ENCODE measurements around the gene CDC123.
A peak's percentile ranks its signal among the peaks of the same experiment; 100 is the strongest.
"Not testable (repeated sequence)": the region's sequence is repeated elsewhere in the genome, so short reads cannot be mapped to it uniquely, and the experiment has no call there.

The CDC123 gene

DNA sequence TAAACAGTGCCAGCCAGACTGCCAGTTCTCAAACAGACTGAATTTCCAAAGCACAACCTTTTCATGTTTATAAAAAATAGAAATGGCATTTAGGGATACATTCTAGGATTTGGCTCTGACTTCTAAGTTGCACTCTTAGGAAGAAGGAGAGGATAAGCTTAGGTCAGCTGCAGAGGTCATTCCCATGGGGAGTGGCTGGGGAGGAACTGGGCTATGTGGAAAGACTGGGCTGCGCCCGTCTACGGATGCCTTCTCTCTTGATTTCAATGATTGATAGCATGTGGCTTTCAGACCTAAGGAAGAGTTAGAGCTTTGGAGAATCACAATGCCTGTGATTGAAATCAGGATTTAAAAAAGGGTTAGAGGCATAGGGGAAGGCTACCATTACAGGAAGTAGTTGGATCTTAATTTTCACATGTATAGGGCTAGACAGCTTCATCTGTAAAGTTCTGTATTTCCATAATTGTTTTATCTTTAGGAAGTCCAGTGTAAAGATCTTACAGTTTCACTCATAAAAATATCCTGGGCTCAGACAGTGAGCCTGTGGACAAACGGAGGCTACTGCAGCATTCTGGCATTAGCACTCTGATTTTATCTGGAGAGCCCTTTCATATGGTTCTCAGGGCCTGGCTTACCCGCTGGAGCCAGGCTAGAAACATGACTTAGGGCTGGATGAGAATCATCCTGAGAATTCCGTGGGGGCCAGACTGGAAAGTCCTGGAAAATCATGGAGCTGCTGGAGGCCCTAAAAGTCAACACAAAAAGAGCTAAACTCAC, 29.8 kb upstream of the CDC123 start:
- no peak for TF ChIP-seq Cebpa-rat (IDR thresholded peaks at IDR 0.05)
- no peaks in the 10 kb centered on the region for H3K9me3 ChIP-seq
- no peaks in the 10 kb centered on the region for H3K4me1 ChIP-seq
- H3K4me3 ChIP-seq = no peak overlapping the region
- H3K27ac ChIP-seq = no peak overlapping the region
- H3K27me3 ChIP-seq = no peaks in the 10 kb centered on the region
- no peak overlapping the region for H3K4me2 ChIP-seq
- H3K36me3 ChIP-seq = peaks cover 96% of the 10 kb centered on the region
- no peak overlapping the region for H3K9ac ChIP-seq
- H4K20me1 ChIP-seq = no peaks in the 10 kb centered on the region

- not testable (repeated sequence) for H3K4me1 ChIP-seq, H4K20me1 ChIP-seq, H3K27ac ChIP-seq, H3K4me2 ChIP-seq, H3K27me3 ChIP-seq, H3K9me3 ChIP-seq, H3K4me3 ChIP-seq, H3K9ac ChIP-seq
- H3K36me3 ChIP-seq = peaks cover 100% of the 10 kb centered on the region
Measured at GRCh38 chr10:12171512-12171911, 24.5 kb upstream of the CDC123 start.

DNA sequence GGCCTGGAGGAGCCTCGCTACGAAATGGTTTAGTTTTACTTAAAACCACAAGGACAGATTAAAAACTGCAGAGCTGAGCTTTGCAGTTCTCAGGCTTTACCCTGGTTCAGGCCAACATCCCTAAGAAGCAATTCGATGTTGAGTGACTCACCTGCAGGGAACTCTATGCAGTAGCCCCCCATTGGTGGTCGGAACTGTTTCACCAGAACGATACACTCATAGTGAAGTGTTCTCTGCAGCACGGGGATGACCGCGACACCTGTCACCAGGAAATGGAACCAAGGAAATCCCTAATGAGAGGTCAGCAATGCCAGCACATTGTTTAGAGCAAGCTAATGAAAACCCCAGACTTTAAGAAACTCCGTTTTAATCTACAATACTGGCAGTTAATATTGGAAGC, 18.3 kb upstream of the CDC123 start:
- Histone ChIP-seq H3K27ac (no peak overlapping the region), H3K9ac (no peak overlapping the region), H3K36me3 (peaks cover 100% of the 10 kb centered on the region), H4K20me1 (peaks cover 7% of the 10 kb centered on the region; the same call in 1 of the 2 replicates), H3K9me3 (no peaks in the 10 kb centered on the region), H3K27me3 (no peaks in the 10 kb centered on the region), H3K4me3 (no peak overlapping the region), H3K4me2 (no peak overlapping the region), H3K4me1 (peaks cover 7% of the 10 kb centered on the region)
- no peak for TF ChIP-seq Cebpa-rat (IDR thresholded peaks at IDR 0.05)

- H3K27me3 ChIP-seq = no peaks in the 10 kb centered on the region
- TF ChIP-seq Cebpa-rat (IDR thresholded peaks at IDR 0.05) = no peak
- H3K9ac ChIP-seq = no peak overlapping the region
- peaks cover 87% of the 10 kb centered on the region for H3K36me3 ChIP-seq
- peaks cover 15% of the 10 kb centered on the region for H3K4me1 ChIP-seq
- H3K4me2 ChIP-seq = no peak overlapping the region
- no peaks in the 10 kb centered on the region for H3K9me3 ChIP-seq
- H3K27ac ChIP-seq = no peak overlapping the region
- H3K4me3 ChIP-seq = no peak overlapping the region
- peaks cover 7% of the 10 kb centered on the region; the same call in 1 of the 2 replicates for H4K20me1 ChIP-seq
Measured at GRCh38 chr10:12179606-12180170, 16.3 kb upstream of the CDC123 start.

DNA sequence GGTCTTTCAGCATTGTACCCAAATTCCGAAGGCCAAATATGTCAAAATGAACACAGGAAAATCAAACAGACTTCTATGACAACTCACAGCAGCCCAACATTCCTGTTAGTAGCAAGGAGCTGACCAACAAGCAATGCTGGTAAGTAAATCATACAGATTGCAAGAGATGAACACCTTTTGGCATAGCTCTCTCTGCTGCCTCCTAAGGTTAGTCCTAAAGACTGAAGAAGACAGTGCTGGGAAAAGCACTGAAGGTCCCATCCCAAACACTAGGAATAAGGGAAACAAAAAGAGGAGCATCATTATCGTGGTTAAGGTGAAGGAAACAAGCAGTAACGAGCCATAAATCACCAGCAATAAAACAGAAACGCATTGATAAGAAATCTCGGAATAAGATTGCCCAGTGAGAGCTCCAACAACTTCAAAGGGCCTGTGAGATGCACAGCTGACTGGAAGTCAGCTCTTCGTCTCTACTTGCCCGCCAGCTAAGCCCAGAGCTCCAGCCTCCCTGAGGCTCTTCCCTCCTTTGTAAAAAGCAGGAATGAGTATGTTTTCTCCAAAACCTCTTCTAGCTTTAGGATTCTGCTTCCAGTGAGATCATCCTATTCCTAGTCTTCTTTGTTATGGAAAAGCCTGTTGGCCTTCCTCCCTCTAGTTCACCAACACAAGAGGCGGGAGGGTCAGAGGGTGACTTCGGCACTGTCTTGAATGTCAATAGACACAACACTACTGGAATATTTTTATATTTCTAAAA, 15.6 kb upstream of the CDC123 start:
- Histone ChIP-seq H3K9me3 (no peaks in the 10 kb centered on the region), H3K4me1 (peaks cover 15% of the 10 kb centered on the region), H4K20me1 (peaks cover 7% of the 10 kb centered on the region; the same call in 1 of the 2 replicates), H3K4me3 (no peak overlapping the region), H3K9ac (no peak overlapping the region), H3K27me3 (no peaks in the 10 kb centered on the region), H3K27ac (no peak overlapping the region), H3K36me3 (peaks cover 86% of the 10 kb centered on the region), H3K4me2 (no peak overlapping the region)
- no peak for TF ChIP-seq Cebpa-rat (IDR thresholded peaks at IDR 0.05)

DNA sequence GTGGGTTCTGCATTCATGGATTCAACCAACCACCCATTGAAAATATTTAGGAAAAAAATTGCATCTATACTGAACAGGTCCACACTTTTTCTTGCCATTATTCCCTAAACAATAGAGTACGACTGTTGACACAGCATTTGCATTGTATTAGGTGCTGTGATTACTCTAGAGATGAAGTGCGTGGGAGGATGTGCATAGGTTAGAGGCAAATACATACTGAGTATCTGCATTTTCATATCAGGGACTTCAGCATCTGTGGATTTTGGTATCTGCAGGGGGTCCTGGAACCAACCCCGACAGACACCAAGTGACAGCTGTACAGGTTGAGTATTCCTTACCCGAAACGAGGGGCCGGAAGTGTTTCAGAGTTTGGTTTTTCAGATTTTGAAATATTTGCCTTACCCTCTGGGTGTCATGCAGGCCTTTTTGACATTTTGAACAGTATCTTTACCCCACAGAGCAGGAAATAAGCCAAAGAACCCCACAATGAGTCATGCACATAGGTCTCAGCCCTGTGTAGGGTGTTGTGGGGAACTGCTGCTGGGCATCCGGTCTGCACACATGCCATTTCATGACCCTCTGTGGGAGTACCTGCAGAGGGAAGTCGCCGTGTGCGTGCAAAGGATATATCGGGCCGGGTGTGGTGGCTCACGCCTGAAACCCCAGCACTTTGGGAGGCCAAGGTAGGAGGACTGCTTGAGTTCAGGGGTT, 14.8 kb upstream of the CDC123 start:
- Histone ChIP-seq H3K4me1 (peaks cover 16% of the 10 kb centered on the region), H3K9ac (no peak overlapping the region)

DNA sequence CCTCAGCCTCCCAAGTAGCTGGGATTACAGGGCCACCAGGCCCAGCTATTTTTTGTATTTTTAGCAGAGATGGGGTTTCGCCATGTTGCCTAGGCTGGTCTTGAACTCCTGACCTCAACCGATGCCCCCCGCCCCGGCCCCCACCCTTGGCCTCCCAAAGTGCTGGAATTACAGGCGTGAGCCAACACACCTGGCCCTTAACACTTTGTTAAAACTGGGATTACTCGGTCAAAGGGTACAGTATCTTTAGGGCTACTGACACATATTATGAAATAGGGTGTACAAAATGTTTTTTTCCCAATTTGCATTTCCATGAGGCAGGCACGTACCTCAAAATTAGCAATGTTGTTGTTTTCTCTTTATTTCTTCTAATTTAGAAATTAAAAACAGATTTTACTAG, 11.8 kb upstream of the CDC123 start:
- Histone ChIP-seq H3K36me3 (peaks cover 81% of the 10 kb centered on the region), H3K27me3 (no peaks in the 10 kb centered on the region), H3K9ac (no peak overlapping the region), H3K4me1 (peaks cover 26% of the 10 kb centered on the region), H3K4me2 (no peak overlapping the region), H3K27ac (no peak overlapping the region), H4K20me1 (peaks cover 12% of the 10 kb centered on the region), H3K4me3 (no peak overlapping the region), H3K9me3 (no peaks in the 10 kb centered on the region)
- TF ChIP-seq Cebpa-rat (IDR thresholded peaks at IDR 0.05) = no peak

More for the DNA sequence above, 14.8 kb upstream of the CDC123 start:
- H3K4me3 ChIP-seq = no peak overlapping the region
- H3K27ac ChIP-seq = no peak overlapping the region
- TF ChIP-seq Cebpa-rat (IDR thresholded peaks at IDR 0.05) = no peak
- H3K4me2 ChIP-seq = no peak overlapping the region
- no peaks in the 10 kb centered on the region for H3K27me3 ChIP-seq
- no peaks in the 10 kb centered on the region for H3K9me3 ChIP-seq
- peaks cover 7% of the 10 kb centered on the region; the same call in 1 of the 2 replicates for H4K20me1 ChIP-seq
- H3K36me3 ChIP-seq = peaks cover 86% of the 10 kb centered on the region

- peaks cover 60% of the 10 kb centered on the region for H3K36me3 ChIP-seq
Measured at GRCh38 chr10:12186323-12186722, 9.7 kb upstream of the CDC123 start.

DNA sequence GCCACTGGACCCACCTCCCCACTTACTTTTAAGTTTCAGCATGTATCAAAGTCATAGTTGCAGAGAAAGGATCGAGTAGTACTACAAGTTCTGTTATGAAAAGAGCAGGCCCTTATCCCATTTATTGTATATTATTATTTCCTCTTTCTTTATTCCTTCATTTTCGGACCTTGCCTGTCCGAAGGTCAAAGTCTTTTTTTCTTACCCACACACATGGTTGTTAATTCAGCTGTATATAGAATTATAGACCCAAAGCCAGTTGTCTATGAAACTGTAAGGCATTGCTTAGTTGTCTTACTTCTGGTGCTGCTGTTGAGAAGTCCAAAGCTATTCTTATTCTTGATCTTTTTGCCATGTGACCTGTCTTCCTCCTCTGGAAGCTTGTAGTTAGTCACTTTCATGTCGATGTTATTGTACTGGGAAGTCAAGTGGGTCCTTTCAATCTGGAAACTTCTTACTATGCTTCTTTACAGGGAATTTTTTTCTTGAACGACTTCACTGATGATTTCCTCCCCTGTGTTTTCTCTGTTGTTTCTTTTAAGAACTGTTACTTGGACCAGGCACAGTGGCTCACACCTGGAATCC, 8.6 kb upstream of the CDC123 start:
- Histone ChIP-seq H3K4me2 (no peak overlapping the region), H3K4me1 (peaks cover 41% of the 10 kb centered on the region), H3K4me3 (no peak overlapping the region), H3K27ac (no peak overlapping the region), H4K20me1 (peaks cover 13% of the 10 kb centered on the region), H3K27me3 (no peaks in the 10 kb centered on the region), H3K36me3 (peaks cover 54% of the 10 kb centered on the region), H3K9ac (no peak overlapping the region), H3K9me3 (no peaks in the 10 kb centered on the region)
- TF ChIP-seq Cebpa-rat (IDR thresholded peaks at IDR 0.05) = no peak

More at GRCh38 chr10:12186323-12186722, 9.7 kb upstream of the CDC123 start:
- H4K20me1 ChIP-seq = peaks cover 12% of the 10 kb centered on the region
- H3K27me3 ChIP-seq = no peaks in the 10 kb centered on the region
- H3K4me1 ChIP-seq = peaks cover 37% of the 10 kb centered on the region
- TF ChIP-seq Cebpa-rat (IDR thresholded peaks at IDR 0.05) = no peak
- H3K9me3 ChIP-seq = no peaks in the 10 kb centered on the region
- H3K27ac ChIP-seq = no peak overlapping the region
- H3K9ac ChIP-seq = no peak overlapping the region
- H3K4me3 ChIP-seq = no peak overlapping the region
- peak overlapping the region; percentile 17; the same call in 1 of the 2 replicates for H3K4me2 ChIP-seq

All from BLaER1 (cell line).